HepG2 (cell line): ENCODE measurements around the gene MMP24OS. TPM values are rescaled to one million over a fixed set of nuclear protein-coding genes. Genes with fewer than 3 reads are reported as not detected.

Experiments used
- AKAP8 ChIP-seq: sonication (generic); formaldehyde crosslinking; IDR thresholded peaks from 2 replicates; pipeline ENCODE4 v1.5.1; 2020; ENCODE audit warnings: mild to moderate bottlenecking, missing genetic modification reagents
- BRD4 ChIP-seq: sonication (generic); formaldehyde crosslinking; IDR thresholded peaks from 2 replicates; pipeline ENCODE4 v1.4.0; 2020; ENCODE audit warnings: missing genetic modification reagents
- CENPX ChIP-seq: sonication (generic); formaldehyde crosslinking; IDR thresholded peaks from 2 replicates; pipeline ENCODE4 v1.9.0; 2021; ENCODE audit warnings: mild to moderate bottlenecking, missing genetic modification reagents, moderate library complexity
- EP300 ChIP-seq, 3 experiments: sonication (generic) in 1 of 3; formaldehyde crosslinking in 1 of 3; IDR thresholded peaks; 2 replicates each; pipeline versions ENCODE4 v1.5.1 to v1.6.1; 2011 to 2020; ENCODE audit warnings: low read depth in 2 of 3, low read length in 2 of 3, borderline replicate concordance in 1 of 3, improper control_type of control experiment in 1 of 3, mild to moderate bottlenecking in 1 of 3, missing genetic modification reagents in 1 of 3, moderate library complexity in 1 of 3
- FOXK2 ChIP-seq: fragments of 450-650 bp; IDR thresholded peaks from 2 replicates; pipeline ENCODE4 v1.6.1; 2016
- GPN1 ChIP-seq: sonication (generic); formaldehyde crosslinking; IDR thresholded peaks from 2 replicates; pipeline ENCODE4 v1.5.1; 2020; ENCODE audit warnings: missing genetic modification reagents, borderline replicate concordance
- NFRKB ChIP-seq: fragments of 450-650 bp; IDR thresholded peaks from 2 replicates; pipeline ENCODE4 v1.6.1; 2017
- NR2F1 ChIP-seq, 2 experiments: fragments of 450-650 bp in 1 of 2; formaldehyde crosslinking in 1 of 2; IDR thresholded peaks; 2 replicates each; pipeline versions ENCODE4 v1.5.0 to v1.6.1; 2016 to 2020; ENCODE audit warnings: mild to moderate bottlenecking in 1 of 2, missing compliant biosample characterization in 1 of 2, missing genetic modification reagents in 1 of 2, moderate library complexity in 1 of 2
- POGK ChIP-seq: sonication (generic); formaldehyde crosslinking; conservative IDR thresholded peaks from 2 replicates; pipeline ENCODE4 v1.8.0; 2022; ENCODE audit warnings: mild to moderate bottlenecking, moderate library complexity, missing genetic modification reagents
- PRMT3 ChIP-seq: sonication (generic); formaldehyde crosslinking; IDR thresholded peaks from 2 replicates; pipeline ENCODE4 v1.8.1; 2022; ENCODE audit warnings: low read depth, mild to moderate bottlenecking, moderate library complexity, missing genetic modification reagents, borderline replicate concordance
- REL ChIP-seq: sonication (generic); formaldehyde crosslinking; conservative IDR thresholded peaks from 2 replicates; pipeline ENCODE4 v1.8.0; 2022; ENCODE audit warnings: mild to moderate bottlenecking, missing genetic modification reagents, moderate library complexity
- U2AF2 ChIP-seq: fragments of 200-400 bp; formaldehyde crosslinking; IDR thresholded peaks from 2 replicates; pipeline ENCODE4 v1.6.1; 2017; ENCODE audit warnings: low read depth, mild to moderate bottlenecking, low read length
- XRCC5 ChIP-seq: fragments of 200-400 bp; formaldehyde crosslinking; optimal IDR thresholded peaks from 2 replicates; pipeline ENCODE3; 2017; ENCODE audit warnings: mild to moderate bottlenecking, low read length
- ZBTB3 ChIP-seq: sonication (generic); formaldehyde crosslinking; IDR thresholded peaks from 2 replicates; pipeline ENCODE4 v1.4.0; 2020; ENCODE audit warnings: low read depth, mild to moderate bottlenecking, moderate library complexity, missing genetic modification reagents, borderline replicate concordance
- ZBTB43 ChIP-seq: sonication (generic); formaldehyde crosslinking; conservative IDR thresholded peaks from 2 replicates; pipeline ENCODE4 v1.4.0; 2020; ENCODE audit warnings: missing genetic modification reagents
- ZNF136 ChIP-seq: sonication (generic); formaldehyde crosslinking; IDR thresholded peaks from 2 replicates; pipeline ENCODE4 v1.8.1; 2022; ENCODE audit warnings: low read depth, mild to moderate bottlenecking, moderate library complexity, missing genetic modification reagents
- ZNF18 ChIP-seq: sonication (generic); formaldehyde crosslinking; IDR thresholded peaks from 2 replicates; pipeline ENCODE4 v1.8.0; 2022; ENCODE audit warnings: mild to moderate bottlenecking, missing genetic modification reagents; ENCODE audit not compliant: insufficient replicate concordance
- ZNF256 ChIP-seq: sonication (generic); formaldehyde crosslinking; conservative IDR thresholded peaks from 2 replicates; pipeline ENCODE4 v1.4.0; 2020; ENCODE audit warnings: missing genetic modification reagents
- ZNF891 ChIP-seq: sonication (generic); formaldehyde crosslinking; IDR thresholded peaks from 2 replicates; pipeline ENCODE4 v1.5.0; 2020; ENCODE audit warnings: mild to moderate bottlenecking, missing genetic modification reagents
- polyA plus RNA-seq, 8 experiments: library from polyadenylated mRNA; depleted of rRNA in 3 of 8; stranded (reverse) in 7 of 8; unstranded in 1 of 8; fragments of >200 nt; fragmentation: Illumina TruSeq in 4 of 8; extraction: Trizol in 4 of 8; gene quantifications; 2 replicates each; pipeline versions ENCODE4 v1.2.1 to v1.2.3, GENCODE V29; 2011 to 2016; ENCODE audit warnings: low read depth in 4 of 8, missing spikeins in 1 of 8, mixed read lengths in 1 of 8; ENCODE audit not compliant: insufficient read depth in 1 of 8
- total RNA-seq, 5 experiments: library from RNA; depleted of rRNA; stranded (reverse); fragments of >200 nt; fragmentation: Illumina TruSeq; extraction: Trizol; gene quantifications; 2 replicates each; pipeline ENCODE4 v1.2.3, GENCODE V29; 2016; ENCODE audit warnings: low read depth in 1 of 5
- TF ChIP-seq, protein P1 (sequence below): conservative IDR thresholded peaks from 2 replicates; pipeline ENCODE4 v1.6.1; 2018; ENCODE audit warnings: missing genetic modification reagents
- TF ChIP-seq, protein P2 (sequence below), 2 experiments: fragments of 450-650 bp in 1 of 2; sonication (generic) in 1 of 2; formaldehyde crosslinking; IDR thresholded peaks; 2 replicates each; pipeline versions ENCODE4 v1.5.0 to v1.8.0; 2020 to 2022; ENCODE audit warnings: mild to moderate bottlenecking in 1 of 2, missing genetic modification reagents in 1 of 2

MMP24OS gene
- total and polyA plus RNA-seq, 2 of the 13 experiments (the other 11 are each of a cell fraction or from before 2014, with no cell fraction given) = 6.0 to 8.5 TPM

- TF ChIP-seq POGK (CRISPR knock-in tag) (no peak), ZBTB43 (CRISPR knock-in tag) (no peak), U2AF2 (no peak), AKAP8 (no peak), REL (CRISPR knock-in tag) (no peak), NR2F1 (CRISPR knock-in tag; IDR thresholded peaks at IDR 0.05) (peak; percentile 20 to 67; a peak in 2 of 4 replicates), BRD4 (CRISPR knock-in tag) (no peak; the same call in 1 of the 2 replicates), EP300 (IDR thresholded peaks at IDR 0.05; ENCODE audit: low read depth in 2 of 2, low read length in 2 of 2) (no peak), EP300 (CRISPR knock-in tag; IDR thresholded peaks at IDR 0.05; ENCODE audit: borderline replicate concordance) (no peak; the same call in 1 of the 2 replicates), XRCC5 (no peak), FOXK2 (no peak), ZBTB3 (CRISPR knock-in tag) (no peak), NFRKB (no peak), ZNF136 (CRISPR knock-in tag) (no peak), PRMT3 (CRISPR knock-in tag) (no peak), ZNF891 (CRISPR knock-in tag) (peak; percentile 76), ZNF256 (CRISPR knock-in tag) (no peak), CENPX (no peak), GPN1 (CRISPR knock-in tag) (no peak), ZNF18 (CRISPR knock-in tag) (no peak)
- TF ChIP-seq, protein P1, sequence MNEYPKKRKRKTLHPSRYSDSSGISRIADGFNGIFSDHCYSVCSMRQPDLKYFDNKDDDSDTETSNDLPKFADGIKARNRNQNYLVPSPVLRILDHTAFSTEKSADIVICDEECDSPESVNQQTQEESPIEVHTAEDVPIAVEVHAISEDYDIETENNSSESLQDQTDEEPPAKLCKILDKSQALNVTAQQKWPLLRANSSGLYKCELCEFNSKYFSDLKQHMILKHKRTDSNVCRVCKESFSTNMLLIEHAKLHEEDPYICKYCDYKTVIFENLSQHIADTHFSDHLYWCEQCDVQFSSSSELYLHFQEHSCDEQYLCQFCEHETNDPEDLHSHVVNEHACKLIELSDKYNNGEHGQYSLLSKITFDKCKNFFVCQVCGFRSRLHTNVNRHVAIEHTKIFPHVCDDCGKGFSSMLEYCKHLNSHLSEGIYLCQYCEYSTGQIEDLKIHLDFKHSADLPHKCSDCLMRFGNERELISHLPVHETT (CRISPR knock-in tag) = no peak
- TF ChIP-seq, protein P2, sequence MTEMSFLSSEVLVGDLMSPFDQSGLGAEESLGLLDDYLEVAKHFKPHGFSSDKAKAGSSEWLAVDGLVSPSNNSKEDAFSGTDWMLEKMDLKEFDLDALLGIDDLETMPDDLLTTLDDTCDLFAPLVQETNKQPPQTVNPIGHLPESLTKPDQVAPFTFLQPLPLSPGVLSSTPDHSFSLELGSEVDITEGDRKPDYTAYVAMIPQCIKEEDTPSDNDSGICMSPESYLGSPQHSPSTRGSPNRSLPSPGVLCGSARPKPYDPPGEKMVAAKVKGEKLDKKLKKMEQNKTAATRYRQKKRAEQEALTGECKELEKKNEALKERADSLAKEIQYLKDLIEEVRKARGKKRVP (CRISPR knock-in tag; IDR thresholded peaks at IDR 0.05) = no peak
These were observed 15.7 kb upstream of the MMP24OS start (continued) for GRCh38 chr20:35293303-35294292.
